T-helper 9 cell (primary cell): ENCODE results near the gene C8G.

Experiments used
- DNase-seq: peaks from one replicate; pipeline ENCODE4 v3.0.0-alpha.2; 2020

The C8G gene

DNA sequence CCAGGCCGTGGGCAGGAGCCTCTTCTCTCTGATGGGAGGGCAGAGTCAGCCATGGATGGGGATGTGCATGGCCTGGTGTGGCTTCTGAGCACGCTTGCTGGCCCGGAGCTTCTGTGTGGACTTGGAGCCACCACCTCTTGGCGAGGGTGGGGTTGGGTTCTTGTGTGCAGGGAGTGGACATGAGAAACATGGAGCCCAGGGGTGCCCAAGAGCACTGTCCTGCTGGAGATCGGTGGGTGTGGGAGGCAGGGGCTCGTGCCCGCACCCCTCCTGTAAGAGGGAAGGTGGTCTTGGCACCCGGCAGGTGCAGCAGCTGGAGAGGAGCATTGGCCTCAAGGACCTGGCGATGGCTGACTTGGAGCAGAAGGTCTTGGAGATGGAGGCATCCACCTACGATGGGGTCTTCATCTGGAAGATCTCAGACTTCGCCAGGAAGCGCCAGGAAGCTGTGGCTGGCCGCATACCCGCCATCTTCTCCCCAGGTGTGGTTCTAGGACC, 24.3 kb upstream of the C8G start:
- DNase-seq: no peak

GRCh38 chr9:136921307-136921706, 23.7 kb upstream of the C8G start:
- DNase-seq: no peak

DNA sequence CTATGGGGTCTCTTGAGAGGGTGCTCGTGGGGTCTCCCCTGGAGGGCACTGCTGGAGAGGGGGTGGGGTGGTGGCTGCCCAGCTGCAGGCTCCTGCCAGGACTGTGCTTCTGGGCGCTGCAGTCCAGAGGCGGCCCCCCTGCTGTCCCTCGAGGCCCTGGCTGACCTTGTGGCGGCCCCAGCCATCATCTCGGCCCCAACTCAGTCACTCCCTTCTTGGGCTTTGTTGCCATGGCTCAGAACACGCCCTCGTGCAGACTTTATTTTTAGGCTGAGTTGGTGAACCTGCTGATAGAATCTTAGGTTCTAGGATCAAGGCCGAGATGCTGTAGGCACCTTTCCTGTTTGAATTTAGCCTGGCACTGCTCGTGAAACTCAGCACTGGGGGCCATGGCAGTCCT, 23.3 kb upstream of the C8G start:
- DNase-seq: no peak

- DNase-seq: no peak
These were observed 22.5 kb upstream of the C8G start for GRCh38 chr9:136922540-136922939.

- no peak for DNase-seq
These were observed 21.2 kb upstream of the C8G start for GRCh38 chr9:136923881-136924280.

DNA sequence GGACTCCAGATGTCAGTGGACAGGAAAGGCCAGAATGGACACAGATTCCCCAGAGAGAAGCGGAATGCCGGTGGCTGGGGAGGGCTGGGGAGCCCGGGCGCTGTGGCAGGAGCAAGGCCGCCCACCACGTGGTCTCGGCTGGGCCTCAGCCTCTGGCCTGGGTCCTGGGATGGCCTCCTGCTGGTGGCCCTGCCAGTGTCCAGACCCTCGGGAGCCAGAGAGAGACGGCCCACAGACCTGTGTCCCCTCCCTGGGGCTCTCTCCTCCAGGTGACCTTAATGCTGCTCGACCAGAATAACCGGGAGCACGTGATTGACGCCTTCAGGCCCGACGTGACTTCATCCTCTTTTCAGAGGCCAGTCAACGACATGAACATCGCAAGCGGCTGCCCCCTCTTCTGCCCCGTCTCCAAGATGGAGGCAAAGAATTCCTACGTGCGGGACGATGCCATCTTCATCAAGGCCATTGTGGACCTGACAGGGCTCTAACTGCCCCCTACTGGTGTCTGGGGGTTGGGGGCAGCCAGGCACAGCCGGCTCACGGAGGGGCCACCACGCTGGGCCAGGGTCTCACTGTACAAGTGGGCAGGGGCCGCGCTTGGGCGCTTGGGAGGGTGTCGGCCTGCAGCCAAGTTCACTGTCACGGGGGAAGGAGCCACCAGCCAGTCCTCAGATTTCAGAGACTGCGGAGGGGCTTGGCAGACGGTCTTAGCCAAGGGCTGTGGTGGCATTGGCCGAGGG, 19.5 kb upstream of the C8G start:
- DNase-seq: no peak

DNA sequence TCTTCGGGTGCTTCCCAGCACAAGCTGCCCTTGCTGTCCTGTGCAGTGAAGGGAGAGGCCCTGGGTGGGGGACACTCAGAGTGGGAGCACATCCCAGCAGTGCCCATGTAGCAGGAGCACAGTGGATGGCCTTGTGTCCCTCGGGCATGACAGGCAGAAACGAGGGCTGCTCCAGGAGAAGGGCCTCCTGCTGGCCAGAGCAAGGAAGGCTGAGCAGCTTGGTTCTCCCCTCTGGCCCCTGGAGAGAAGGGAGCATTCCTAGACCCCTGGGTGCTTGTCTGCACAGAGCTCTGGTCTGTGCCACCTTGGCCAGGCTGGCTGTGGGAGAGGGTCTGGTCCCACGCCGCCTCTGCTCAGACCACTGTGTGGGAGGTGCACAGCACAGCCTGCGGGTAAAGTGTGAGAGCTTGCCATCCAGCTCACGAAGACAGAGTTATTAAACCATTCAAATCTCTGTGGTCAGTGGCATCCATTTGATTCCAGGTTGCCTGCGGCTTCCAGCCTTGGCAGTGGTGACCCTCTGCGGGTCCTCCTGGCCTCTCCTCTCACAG, 18.8 kb upstream of the C8G start:
- no peak for DNase-seq

DNA sequence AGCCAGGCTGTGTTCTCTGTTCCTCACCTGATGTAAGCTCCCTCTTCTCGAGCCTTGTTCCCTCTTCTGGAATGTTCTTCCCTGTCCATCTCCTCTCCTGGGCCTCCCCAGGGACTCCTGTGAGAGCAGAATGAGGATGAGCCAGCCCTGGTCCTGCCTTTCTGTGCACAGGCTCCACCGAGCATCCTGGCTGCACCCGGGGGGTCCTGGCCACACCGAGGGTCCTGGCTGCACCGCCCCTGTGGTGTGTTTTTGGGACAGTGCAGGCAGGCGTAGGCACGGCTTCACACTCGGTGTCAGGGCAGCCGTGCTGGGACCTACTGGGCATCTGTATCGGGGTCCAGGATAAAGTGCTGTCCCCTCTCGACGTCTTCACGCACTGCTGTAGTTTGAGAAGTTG, 18.3 kb upstream of the C8G start:
- DNase-seq: no peak

- no peak for DNase-seq
These were observed 17.4 kb upstream of the C8G start for GRCh38 chr9:136927343-136928271.

DNA sequence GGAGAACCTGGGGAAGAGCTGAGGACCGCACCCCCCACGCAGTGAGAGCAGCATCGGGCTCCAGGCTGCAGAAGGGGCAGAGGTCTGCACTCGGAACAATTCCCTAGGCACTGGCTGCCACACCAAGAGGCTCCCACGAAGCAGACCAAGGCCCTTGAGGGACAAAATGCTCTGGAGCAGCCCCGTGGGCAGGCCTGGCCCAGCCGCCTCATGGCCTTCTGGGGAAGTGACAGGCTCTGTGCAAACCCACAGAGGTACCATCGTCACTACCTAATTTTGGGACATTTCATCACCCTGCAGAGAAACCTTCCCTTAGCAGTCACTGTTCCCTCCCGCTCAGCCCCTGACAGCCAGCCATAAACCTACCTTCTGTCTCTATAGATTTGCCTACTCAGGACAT, 16.5 kb upstream of the C8G start:
- no peak for DNase-seq

DNA sequence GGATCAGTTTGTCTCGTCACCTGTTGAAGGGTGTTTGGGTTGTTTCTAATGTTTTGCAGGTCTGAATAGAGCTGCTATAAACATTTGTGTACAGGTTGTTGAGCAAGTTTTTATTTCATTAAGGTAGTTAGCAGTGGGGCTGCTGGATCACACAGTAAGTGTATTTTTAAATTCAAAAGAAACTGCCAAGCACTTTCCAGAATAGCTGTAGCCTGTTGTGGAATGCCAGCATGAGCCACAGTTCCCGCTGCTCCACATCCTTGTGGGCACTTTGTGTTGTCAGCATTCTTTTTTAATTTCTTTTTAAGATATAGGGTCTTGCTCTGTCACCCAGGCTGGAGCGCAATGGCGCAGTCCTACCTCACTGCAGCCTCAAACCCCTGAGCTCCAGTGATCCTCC, 15.0 kb upstream of the C8G start:
- no peak for DNase-seq

DNA sequence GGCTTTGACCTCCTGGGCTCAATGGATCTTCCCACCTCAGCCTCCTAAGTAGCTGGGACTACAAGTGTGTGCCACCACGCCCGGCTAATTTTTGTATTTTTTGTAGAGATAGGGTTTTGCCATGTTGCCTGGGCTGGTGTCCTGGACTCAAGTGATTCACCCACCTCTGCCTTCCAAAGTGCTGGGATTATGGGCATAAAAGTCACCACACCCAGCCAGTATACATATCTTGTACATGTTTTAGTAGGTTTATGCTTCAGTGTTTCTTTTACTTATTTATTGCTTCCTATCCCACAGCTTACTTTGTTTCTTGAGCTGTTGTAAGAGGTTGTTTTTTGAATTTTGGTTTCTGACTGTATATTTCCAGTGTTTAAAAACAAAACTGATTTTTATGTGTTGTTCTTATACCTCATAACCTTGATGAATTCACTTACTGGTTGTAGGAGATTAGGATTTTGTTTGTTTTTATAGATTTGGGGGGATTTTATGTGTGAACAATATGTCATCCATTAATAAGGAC, 13.4 kb upstream of the C8G start:
- DNase-seq: no peak

DNA sequence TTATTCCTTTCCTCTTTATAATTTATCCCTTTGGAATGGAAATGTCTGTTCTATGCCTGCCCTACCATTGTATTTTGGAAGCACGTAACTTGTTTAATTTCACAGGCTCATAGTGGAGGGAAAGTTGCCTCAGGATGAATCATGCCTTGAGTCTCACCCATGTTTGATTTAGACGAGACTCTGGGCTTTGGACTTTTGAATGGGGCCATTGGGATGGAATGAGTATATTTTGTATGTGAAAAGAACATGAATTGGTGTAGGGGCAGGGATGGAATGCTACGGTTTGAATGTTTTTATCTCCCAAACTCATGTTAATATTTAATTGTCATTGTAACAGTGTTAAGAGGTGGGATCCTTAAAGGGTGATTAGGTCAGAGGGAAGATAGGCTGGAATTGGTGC, 10.8 kb upstream of the C8G start:
- DNase-seq: no peak

- no peak for DNase-seq
These were observed 9.4 kb upstream of the C8G start for GRCh38 chr9:136935651-136936050.

DNA sequence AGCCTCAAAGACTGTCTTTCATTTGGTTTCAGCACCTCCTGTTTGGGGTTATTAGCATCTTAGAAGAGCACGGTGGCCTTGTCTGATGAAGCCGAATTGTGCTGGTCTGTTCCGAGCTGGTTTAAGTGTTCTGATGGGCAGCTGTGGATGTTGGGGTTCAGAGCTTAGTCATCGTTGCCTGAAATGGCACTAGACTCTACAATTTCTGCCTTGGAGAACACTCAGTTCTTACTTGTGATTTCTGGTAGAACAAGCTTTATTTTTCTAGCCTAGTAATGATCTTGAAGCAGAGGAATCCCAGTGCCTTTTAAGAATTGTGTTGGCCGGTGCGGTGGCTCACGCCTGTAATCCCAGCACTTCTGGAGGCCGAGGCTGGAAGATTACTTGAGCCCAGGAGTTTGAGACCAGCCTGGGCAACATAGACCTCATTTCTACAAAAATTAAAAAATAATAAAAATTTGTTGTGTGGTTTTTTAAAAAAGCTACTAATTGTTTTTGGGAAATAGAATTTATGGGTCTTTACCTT, 8.3 kb upstream of the C8G start:
- DNase-seq: no peak

- DNase-seq: no peak
These were observed 7.6 kb upstream of the C8G start for GRCh38 chr9:136937186-136938001.

GRCh38 chr9:136939431-136939995, 5.5 kb upstream of the C8G start:
- no peak for DNase-seq

DNA sequence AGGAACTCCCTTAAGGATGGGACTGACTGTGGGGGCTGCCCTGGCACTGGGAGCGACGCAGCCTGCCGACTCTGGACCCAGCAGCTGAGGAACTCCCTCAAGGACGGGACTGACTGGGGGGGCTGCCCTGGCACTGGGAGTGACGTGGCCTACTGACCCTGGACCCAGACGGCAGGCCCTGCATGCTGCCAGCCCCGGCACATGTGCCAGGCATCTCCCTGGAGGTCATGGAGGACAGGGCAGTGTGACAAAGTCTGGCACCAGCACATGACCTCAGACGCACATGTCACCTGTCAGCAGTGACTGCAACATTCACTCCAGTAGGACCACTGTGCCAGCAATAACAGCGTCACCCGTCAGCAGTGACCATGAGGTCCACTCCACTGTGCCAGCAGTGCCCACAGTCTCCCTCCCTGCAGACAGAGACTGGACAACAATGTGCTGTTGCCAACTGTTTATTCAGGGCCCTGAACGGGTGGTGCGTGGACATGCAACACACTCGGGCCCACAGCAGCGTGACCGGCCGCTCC, 5.0 kb upstream of the C8G start:
- no peak for DNase-seq

- no peak for DNase-seq
These were observed 4.4 kb upstream of the C8G start for GRCh38 chr9:136940526-136941230.

GRCh38 chr9:136941231-136942111, 3.6 kb upstream of the C8G start:
- no peak for DNase-seq
